NOMO-1 treated with DMSO at 0.1 percent for 48 hours (cell line): ENCODE results near the gene ISCA2.

Source experiments
- DNase-seq: peaks from one replicate; lab custom pipeline; 2025; ENCODE audit not compliant: unreplicated experiment; lab: John Stamatoyannopoulos, UW

The ISCA2 gene

DNA sequence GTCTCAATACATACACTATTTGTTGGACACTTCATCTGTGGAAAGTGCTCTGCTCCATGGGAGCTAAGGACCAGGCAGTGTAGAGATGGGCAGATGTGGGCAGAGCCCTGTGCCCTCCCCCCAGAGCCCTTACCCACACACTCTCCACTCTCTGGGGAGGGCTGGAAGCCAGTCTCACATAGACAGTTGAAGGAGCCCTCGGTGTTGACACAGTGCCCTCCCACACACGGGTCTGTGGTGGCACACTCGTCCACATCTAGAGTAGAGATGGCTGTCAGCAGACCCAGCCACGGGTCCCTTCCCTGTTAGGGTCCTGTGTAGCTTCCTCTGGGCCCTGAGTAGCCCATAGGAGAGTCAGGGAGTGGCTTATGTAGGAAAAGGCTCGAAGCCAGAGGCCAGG is 14.3 kb downstream of the ISCA2 start:
- no peak for DNase-seq

DNA sequence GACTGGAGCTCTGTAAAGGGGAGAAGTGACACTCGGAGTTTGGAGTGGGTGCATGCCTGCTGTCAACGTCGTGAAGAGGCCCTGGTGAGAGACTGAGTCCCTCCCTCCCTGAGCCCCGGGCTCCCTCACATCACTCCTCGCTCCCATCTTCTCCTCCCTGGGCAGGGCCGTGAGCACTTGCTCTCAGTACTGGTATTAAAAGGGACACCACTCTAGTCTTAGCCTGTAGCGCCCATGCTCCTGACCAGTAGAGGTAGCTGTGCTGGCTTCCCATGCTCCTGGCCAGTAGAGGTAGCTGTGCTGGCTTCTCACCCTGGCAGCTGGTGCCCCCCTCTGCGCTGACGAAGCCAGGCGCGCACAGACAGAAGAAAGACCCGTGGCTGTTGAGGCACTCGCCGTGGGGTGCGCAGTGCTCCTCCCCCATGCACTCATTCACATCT is 14.7 kb downstream of the ISCA2 start:
- DNase-seq = no peak

DNA sequence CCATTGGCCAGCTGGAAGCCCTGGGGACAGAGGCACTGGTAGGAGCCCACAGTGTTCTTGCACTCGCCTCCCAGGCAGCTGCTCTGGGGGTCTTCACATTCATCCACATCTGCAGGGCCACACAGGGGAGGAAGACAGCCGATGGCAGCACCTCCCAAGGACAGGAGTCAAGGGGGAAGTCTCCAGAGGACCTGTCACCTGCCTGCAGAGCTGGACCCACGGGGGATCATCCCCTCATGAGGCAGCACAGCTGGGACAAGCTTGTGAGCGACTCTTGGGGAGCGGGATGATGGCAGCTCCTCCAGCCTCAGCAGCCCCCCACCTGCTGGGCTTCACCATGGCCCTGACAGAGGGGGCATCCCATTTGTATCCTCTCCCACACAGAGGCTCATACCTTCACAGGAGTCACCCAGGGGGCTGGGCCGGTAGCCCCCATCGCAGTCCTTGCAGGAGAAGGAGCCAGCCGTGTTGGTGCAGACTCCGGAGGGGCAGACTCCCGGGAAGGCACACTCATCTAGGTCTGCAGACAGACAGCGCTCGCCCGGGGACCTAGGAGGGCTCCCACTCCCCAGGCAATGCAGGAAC is 15.4 kb downstream of the ISCA2 start:
- DNase-seq = no peak

DNA sequence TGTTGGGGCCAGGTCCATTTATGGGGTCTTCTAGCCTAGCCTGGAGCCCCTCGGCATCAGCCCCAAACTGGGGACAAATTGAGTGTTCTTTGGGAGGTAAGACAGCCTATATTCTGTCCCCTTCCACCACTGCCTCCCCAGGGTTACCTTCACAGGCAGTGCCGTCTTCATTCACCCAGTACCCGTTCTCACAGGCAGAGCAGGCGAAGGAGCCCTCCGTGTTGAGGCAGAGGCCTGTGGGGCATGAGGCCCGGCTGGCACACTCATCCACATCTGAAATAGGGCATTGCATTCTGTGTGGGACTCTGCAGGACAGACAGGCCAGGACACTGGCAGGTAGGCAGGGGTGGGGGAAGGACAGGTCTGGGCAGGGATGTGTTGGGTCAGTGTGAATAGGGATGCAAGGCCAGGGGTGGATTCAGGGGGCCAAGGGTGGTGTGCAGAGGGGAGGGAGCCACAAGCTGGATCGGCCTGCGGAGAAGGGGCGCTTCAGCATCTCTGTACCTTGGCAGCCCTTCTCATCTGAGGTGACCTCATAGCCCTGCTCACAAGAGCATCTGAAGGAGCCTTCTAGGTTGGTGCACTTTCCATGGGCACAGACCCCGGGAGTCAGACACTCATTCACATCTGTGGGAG is 16.1 kb downstream of the ISCA2 start:
- DNase-seq = no peak

DNA sequence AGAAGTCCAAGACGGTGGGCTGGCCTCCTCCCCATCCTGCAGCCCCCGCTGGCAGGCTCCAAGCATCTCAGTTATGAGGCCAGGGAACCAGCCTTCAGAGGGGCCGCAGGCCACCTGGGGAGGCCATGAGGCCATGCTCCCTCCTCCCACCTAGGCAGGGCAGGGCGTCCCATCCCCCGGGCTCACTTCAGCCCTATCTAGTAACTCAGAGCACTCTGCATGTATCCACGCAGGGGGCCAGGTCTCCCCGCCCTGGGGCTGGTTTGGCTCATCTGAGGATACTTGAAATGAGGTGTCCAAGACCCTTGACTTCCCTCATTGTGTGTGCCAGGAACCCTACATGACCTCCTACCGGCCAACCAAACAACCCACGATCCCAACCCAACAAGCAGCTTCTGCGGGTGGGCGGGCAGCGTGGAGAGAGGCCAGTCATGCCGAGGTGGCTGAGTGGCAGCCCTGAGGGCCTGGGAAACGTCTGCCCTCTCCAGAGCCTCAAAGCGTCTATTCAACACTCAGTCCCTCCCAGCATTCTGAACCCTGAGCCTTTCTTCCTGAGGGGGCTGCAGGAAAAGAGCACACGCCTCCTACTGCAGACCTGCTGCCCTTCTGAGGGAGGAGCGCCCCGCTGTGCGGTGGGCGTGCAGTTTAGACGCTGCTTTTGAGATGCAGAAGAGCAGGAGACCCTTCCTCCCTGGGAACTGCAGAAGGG is 16.8 kb downstream of the ISCA2 start:
- no peak for DNase-seq

DNA sequence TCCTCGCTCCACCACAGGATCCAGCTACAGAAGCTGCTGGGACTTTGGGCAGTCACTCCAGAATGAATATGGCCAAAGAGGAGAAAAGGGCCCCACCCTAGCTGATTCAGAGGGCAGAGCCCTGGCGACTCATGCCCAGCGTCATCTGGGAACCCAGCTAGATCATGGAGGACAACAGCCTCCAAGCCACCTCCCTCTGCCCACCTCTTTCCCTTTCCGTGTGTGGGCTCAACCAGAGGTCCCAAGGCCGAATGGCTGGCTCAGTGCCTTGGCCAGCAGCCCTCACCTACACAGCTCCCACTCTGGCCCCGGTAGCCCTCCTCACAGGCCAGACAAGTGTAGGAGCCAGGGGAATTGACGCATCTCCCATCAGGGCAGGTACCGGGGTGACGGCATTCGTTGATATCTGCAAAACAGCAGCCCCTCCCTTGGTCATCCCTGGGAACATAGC is 17.4 kb downstream of the ISCA2 start:
- DNase-seq = no peak

DNA sequence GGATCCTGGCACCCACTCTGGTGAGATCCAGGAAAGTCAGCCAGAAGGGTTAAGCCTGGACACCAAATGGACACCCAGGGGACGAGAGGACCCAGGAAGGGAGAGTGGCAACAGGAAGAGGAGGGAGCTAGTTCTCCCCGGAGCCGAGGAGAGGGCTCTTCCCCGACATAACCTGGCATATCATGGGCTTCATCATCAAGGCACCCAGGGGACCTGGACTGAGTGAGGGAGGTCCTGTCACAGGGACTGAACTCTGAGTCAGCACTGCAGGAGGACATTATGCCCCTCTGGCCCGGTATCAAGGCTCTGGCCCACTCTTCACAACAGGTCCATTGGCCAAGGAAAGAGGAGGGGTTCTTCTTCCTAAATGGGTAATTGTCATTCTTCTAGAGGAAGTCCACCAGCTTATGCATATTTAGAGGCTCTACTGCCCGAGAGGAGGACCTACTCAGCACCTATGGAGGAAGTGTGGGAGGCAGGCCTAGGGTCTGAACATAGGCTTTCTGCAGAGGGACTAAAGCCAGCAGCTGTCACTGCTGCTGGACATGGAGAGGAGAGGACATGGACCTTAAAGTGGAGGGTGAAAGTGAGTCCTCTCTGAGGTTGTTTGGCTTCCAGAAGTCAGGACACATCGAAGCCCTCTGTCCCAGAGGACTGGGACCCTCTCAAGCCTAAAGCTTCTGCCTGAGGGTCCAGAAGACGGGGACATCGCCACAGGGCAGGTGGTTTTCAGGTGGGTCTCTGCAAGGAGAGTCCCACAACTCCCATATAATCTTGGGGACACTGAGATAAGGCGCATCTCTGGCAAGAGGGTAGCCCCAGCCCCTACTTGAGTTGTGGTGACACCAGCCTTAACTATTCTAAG is 18.6 kb downstream of the ISCA2 start:
- DNase-seq = no peak

DNA sequence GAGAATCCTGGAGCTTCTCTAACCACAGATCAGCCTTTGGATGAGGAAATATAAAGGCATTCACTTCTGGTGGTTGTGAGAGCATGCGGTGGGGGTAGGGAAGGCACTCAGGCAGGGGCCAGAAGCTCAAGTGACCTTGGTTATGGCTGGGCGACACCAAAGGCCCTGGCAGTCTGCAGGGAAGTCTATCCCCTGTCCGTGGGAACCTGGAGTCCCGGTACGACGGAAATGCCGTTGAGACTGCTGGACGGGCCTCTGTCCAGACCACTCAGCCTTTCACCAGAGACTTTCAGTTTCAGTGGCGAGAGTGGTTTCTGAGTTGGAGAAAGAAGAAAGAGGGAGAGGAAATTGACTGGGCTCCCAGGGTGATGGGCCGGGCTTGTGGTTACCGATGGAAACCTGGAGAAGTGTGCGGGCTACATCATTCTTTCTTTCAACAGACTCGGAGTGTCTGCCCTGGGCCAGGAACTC is 20.9 kb downstream of the ISCA2 start:
- peak; percentile 69 for DNase-seq

DNA sequence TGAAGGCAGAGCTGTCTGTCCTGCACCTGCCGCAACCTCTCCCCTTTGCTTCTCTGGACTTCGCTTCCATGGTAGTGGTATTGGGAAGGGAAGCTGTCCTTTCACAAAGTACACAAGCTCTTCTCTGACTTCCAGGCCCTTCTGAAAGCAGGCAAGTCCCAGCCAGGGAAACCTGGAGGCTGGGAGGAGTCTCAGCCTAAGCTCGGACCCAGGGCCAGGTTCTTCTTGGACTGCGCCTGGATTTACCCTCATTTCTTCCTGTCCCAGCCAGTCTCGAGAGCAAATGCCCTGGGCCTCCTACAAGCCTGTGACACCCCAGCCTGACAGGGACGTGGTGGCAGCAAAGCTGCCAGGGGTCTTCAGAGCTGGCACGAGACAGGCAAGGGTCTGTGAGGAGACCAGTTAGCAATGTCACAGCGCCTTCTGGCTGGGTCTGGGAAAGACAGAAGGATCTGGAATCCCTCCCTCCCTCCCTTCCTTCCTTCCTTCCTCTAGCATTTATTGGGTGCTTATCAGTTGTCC is 22.4 kb downstream of the ISCA2 start:
- no peak for DNase-seq

DNA sequence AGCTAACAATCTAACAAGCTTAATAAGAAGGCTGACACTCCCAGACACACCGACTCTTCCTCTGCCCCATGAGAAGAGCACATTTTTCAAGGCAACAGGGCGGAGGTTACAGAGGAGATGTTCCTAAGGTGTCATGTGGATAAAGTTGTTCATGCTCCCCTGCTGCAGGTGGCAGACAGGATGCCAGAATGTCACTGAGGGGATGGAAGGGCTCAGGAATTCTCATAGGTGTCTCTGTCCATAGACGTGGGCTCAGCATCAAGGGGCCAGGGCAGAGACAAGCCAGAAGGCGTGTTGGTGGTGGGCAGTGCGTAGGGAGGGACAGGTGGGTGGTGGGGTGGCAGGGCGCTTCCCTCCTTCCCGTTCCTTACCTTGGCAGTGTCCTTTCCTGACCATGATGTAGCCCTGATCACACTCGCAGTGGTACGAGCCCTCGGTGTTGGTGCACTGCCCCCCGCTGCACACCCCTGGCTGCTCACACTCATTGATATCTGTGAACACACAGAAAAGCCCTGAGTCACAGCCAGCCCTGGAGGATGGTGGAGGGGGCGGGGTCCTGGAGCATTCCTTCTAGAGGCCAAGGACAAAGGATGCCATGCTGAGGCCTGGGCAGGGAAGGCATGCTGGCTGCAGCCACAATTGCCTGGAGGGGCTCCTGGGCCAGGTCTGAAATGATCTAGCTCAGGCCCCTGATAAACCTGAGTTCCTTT is 23.0 kb downstream of the ISCA2 start:
- DNase-seq = no peak

DNA sequence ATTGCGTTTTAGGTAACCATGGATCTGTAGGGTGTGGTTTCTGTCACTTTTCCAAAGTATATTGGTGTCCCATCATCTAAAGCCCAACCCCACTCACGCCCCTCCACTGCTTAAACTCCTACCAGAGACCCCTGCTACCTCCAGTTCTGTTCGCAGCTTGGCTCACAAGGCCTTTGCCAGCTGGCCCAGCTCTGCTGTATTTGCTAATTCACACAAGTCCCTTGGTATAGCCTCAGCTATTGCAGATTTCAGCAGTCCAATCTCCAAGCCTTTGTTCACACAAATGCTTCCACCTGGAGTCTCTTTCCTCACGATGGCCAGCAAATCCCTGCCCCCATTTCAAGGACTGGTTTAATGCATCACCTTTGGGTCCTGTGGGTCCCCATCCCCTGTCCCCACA is 24.2 kb downstream of the ISCA2 start:
- DNase-seq = no peak

DNA sequence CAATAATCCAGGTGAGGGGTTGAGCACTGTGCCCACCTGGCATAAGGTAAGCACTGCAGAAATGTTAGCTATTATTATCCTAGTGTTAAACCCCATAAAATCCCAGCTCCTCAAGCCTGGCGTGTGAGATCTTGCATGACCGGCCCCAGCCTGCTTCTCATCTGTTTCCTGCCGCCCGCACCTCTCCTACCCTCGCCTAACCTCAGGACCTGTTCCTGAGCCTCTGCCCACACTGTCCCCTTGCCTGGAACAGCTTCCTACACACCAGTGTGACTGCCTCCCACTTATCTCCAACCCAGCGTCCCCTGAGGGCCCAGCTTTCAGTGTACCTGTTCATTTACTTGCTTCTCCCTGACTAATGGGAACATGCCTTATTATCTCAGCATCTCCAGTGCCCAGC is 24.7 kb downstream of the ISCA2 start:
- DNase-seq = no peak

DNA sequence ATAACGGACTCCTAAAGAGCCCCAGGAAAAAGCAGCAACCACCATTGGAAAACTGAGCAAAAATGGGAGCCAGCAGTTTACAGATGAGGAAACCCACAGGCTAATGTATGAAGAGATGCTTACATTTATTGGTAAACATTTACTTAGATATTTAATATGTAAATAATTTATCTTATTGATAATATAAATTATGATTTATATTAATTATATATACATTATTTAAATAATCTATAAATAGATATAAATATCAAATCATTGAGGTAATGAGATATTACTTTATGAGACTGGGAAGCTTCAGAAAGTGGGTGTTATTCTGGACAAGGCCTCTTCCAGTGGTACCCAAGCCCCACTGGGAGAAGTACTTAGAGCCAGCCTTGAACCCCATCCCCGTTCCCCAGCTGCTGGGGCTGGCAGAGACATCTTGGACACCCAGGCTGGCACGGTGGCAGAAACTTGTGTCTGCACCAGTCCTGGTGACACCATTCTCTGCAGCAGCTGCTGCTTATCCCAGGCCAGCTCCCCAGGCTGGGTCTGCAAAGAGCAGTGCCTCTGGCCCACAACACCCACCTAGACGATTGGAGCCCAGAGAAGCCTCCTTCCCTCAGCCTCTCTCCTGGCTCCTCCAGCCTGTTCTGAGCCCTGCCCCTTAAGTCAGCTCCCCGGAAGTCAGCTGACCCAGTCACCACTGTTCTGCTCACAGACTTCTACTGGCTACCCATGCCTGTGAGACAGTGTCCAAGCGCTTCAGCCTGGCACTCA is 25.9 kb downstream of the ISCA2 start:
- DNase-seq = no peak

DNA sequence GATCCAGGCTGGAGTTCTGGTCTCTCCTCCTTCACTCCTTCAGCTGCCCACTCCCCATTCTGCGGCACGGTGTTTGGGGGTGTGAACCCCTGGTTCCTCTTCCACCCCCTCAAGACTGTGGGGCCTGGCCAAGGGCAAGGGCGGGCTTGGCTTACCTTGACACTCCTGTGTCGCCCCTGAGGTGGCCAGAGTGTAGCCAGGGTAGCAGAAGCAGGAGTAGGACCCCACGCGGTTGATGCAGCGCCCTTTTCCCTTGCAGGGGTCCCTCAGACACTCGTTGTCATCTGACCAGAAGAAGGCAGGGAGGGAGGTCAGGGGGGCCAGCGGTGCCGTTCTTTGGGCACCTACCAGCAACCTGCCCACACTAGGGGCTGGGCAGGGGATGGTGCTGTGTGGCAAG is 28.2 kb downstream of the ISCA2 start:
- DNase-seq = no peak

DNA sequence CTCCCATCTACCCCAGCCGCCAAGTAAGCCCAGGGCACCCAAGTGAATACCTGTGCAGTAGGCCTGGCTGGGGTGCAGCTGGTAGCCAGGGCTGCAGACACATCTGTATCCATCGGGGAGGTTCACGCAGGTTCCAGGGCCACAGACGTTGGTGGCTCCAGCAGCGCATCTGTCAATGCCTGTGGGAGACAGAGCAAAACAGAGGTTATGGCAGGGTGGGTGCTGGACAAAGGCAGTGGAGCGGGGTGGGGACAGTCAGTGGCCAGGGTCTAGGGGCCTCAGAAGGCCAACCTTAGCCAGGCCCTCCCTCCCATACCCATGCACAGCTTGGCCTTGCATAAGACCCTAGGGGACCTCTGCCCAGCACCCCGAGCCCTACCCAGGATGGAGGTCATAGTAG is 29.2 kb downstream of the ISCA2 start:
- DNase-seq = no peak

DNA sequence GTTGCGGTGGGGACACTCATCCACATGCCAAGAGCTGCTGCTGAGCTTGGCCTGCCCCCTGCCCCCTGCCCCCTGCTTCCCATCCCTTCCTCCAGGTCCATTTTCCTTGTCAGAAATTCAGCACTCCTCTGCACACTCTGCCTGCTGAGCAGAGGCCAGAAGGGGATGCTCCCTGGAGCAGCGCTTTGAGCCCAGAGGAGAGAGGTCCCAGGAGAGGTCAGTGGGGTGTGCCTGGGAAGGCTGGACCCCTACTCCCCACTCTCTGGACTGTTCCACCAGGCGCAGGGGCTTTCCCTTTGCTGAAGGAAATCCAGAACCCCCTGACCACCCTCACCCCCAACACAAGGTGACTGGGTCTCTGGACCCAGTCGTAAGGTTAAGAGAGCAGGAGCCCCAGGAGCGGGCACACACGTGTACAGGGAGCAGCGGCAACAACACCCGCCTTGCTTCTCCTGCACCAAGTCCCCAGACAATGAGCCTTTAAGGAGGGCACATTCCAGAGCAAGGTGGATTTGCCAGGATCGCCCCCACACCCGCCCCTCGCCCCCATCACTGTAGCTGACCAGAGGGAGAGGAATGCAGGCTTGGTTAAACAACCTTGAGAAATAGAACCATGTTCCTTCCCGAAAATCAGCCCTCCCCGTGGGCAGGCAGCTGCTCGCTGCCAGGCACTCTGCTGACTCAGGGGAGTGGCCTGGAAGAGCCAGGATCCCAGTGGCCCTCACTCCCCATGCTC is 30.7 kb downstream of the ISCA2 start:
- no peak for DNase-seq

DNA sequence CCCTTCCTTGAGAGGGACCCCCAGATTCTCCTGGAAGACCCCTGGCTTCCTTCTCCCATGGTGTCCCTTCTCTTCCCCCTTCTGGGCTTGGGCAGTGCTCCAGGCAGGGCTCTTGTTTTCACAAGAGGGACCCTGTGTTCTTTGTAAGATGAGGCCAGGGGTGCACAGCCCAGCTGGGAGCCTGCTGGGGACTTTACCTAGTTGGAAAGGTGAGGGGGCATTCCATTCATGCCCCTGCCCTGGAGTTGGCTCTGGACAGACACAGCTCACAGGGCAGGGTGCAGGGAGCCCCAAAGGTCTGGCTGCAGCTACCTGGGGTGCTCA is 31.2 kb downstream of the ISCA2 start:
- no peak for DNase-seq

DNA sequence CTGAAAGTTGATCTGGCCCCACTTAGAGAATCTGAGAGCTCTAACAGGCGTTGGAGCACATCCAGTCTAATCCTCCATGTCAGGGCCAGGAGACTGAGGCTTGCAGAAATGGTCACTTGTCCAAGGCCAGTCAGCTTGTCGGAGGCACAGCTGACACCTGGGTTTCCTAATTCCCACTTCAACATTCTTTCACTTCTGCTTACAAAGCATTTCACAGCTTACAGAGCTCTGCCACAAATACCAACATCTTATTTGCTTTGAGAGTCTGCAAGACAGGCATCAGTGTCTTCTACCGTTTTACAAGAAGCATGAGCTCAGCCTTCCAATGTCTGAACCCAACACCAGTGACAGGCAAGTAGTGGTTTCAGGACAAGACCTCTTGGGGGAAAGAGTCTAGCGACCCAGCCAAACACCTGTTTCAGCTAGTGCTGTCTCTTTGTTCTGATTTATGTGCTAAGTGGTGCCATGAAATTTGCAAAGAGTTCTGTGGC is 31.8 kb downstream of the ISCA2 start:
- peak; percentile 54 for DNase-seq
